B cell (primary cell): Measurements from ENCODE around the gene DONSON. TPM values are rescaled to one million over a fixed set of nuclear protein-coding genes. Genes with fewer than 3 reads are reported as not detected.

ENCODE experiments used
- ATAC-seq: fragments of 200-7000 bp; cut with Tn5 transposase; one replicate; pipeline ENCODE4 v1.10.0; 2021; ENCODE audit warnings: low read depth, mild to moderate bottlenecking, moderate number of reproducible peaks, moderate library complexity
- CTCF ChIA-PET: fragments of 350-600 bp; sonication (Branson Sonifier 250); formaldehyde crosslinking; loops from one replicate; lab custom pipeline; 2021; ENCODE audit warnings: antibody characterized with exemption, inconsistent platforms; lab: Charles Lee
- POLR2A ChIA-PET: fragments of 350-600 bp; sonication (Branson Sonifier 250); formaldehyde crosslinking; loops from one replicate; lab custom pipeline; 2021; ENCODE audit warnings: antibody characterized with exemption; lab: Charles Lee
- DNase-seq: peaks from one replicate; pipeline ENCODE4 v3.0.0; 2013
- H2AFZ ChIP-seq: 2 replicates; pipeline ENCODE4 v1.6.1; 2012; ENCODE audit warnings: mild to moderate bottlenecking, low read depth, low read length; ENCODE audit not compliant: insufficient read depth, poor library complexity, severe bottlenecking
- H3K27ac ChIP-seq, 2 donors: 1 replicate in 1 of 2; 2 replicates in 1 of 2; pipeline ENCODE4 v1.5.1; 2012 to 2013; ENCODE audit warnings: low read length in 2 of 2, mild to moderate bottlenecking in 2 of 2, moderate library complexity in 1 of 2
- H3K27me3 ChIP-seq, 4 experiments: fragments of 200-600 bp in 1 of 4; sonication (generic) in 1 of 4; replicated peaks in 1 of 4; 1 replicate in 2 of 4; 2 replicates in 2 of 4; pipeline versions ENCODE4 v1.6.1 to v1.7.0; 2013 to 2016; ENCODE audit warnings: low read length in 3 of 4, mild to moderate bottlenecking in 2 of 4, mixed read lengths in 1 of 4, moderate library complexity in 1 of 4; ENCODE audit not compliant: insufficient read depth in 4 of 4, control insufficient read depth in 3 of 4; ENCODE audit errors: control extremely low read depth in 1 of 4
- H3K36me3 ChIP-seq, 2 experiments: replicated peaks in 1 of 2; 1 replicate in 1 of 2; 2 replicates in 1 of 2; pipeline versions ENCODE4 v1.6.1 to v1.7.1; 2013; ENCODE audit warnings: low read length in 1 of 2; ENCODE audit not compliant: insufficient read depth in 2 of 2, control insufficient read depth in 1 of 2; ENCODE audit errors: control extremely low read depth in 1 of 2, extremely low read depth in 1 of 2
- H3K4me1 ChIP-seq, 2 donors: fragments of 200-600 bp in 1 of 2; sonication (generic) in 1 of 2; 1 replicate in 1 of 2; 2 replicates in 1 of 2; pipeline versions ENCODE4 v1.5.1 to v1.6.1; 2013 to 2017; ENCODE audit warnings: low read length in 2 of 2; ENCODE audit not compliant: control insufficient read depth in 2 of 2, insufficient read depth in 2 of 2
- H3K4me2 ChIP-seq: replicated peaks from 2 replicates; pipeline ENCODE3; 2012; ENCODE audit warnings: mild to moderate bottlenecking, low read depth, low read length; ENCODE audit not compliant: poor library complexity, severe bottlenecking
- H3K4me3 ChIP-seq, 5 experiments: fragments of 200-600 bp in 1 of 5; sonication (generic) in 1 of 5; 1 replicate in 3 of 5; 2 replicates in 2 of 5; pipeline versions ENCODE4 v1.5.1 to v1.7.0; 2011 to 2016; ENCODE audit warnings: low read length in 4 of 5, mild to moderate bottlenecking in 4 of 5, low read depth in 2 of 5, control low read depth in 1 of 5, moderate library complexity in 1 of 5; ENCODE audit not compliant: insufficient read depth in 1 of 5; ENCODE audit errors: control extremely low read depth in 1 of 5, extremely low read depth in 1 of 5
- H3K79me2 ChIP-seq: fragments of 200-600 bp; sonication (generic); one replicate; pipeline ENCODE4 v1.6.0; 2016; ENCODE audit warnings: low read length; ENCODE audit not compliant: control insufficient read depth, insufficient read depth
- H3K9ac ChIP-seq: fragments of 200-600 bp; sonication (generic); 2 replicates; pipeline ENCODE4 v1.6.1; 2017; ENCODE audit warnings: mild to moderate bottlenecking, low read length, moderate library complexity
- H3K9me3 ChIP-seq, 3 donors: one replicate each; pipeline versions ENCODE4 v1.6.1 to v1.7.1; 2013; ENCODE audit warnings: low read length in 2 of 3; ENCODE audit not compliant: control insufficient read depth in 2 of 3, insufficient read depth in 1 of 3; ENCODE audit errors: control extremely low read depth in 1 of 3
- H4K20me1 ChIP-seq: 2 replicates; pipeline ENCODE4 v1.6.0; 2012; ENCODE audit warnings: mild to moderate bottlenecking, low read length; ENCODE audit not compliant: insufficient read depth, control insufficient read depth, poor library complexity, severe bottlenecking
- H3K27ac Mint-ChIP-seq: one replicate; pipeline ENCODE4 v1.8.0; 2021; ENCODE audit warnings: mixed read lengths
- H3K27me3 Mint-ChIP-seq: one replicate; pipeline ENCODE4 v1.8.0; 2021; ENCODE audit warnings: mixed read lengths
- H3K4me1 Mint-ChIP-seq: one replicate; pipeline ENCODE4 v1.8.0; 2021; ENCODE audit warnings: mixed read lengths
- H3K4me3 Mint-ChIP-seq: one replicate; pipeline ENCODE4 v1.8.0; 2021; ENCODE audit warnings: mixed read lengths
- H3K9me3 Mint-ChIP-seq: one replicate; pipeline ENCODE4 v1.8.0; 2022; ENCODE audit warnings: mixed read lengths; ENCODE audit not compliant: insufficient read depth
- EZH2 ChIP-seq: IDR thresholded peaks from 2 replicates; pipeline ENCODE4 v1.6.1; 2012; ENCODE audit warnings: borderline replicate concordance, low read depth, mild to moderate bottlenecking, moderate library complexity, low read length; ENCODE audit not compliant: insufficient read depth, poor library complexity, severe bottlenecking
- WGBS: methylation state at CpG from one replicate; pipeline ENCODE4 v1.1.5; 2013; ENCODE audit warnings: missing lambda C conversion rate; ENCODE audit not compliant: insufficient coverage; 5-methylcytosine and 5-hydroxymethylcytosine counted together
- intact Hi-C: fragments of 100-400 bp; cut with micrococcal nuclease; formaldehyde crosslinking; loops from one replicate; pipeline ENCODE4 v1.10.0; 2022
- polyA plus RNA-seq: library from polyadenylated mRNA; depleted of rRNA; stranded (reverse); fragments of >200 nt; gene quantifications from 2 replicates; pipeline ENCODE4 v1.2.3, GENCODE V29; 2012
- total RNA-seq, 2 donors: library from RNA; stranded (reverse); fragments of 120-200 nt in 1 of 2; gene quantifications; 1 replicate in 1 of 2; 2 replicates in 1 of 2; pipeline versions ENCODE4 v1.2.3 to v1.2.4, GENCODE V29; 2013 to 2022
- TF ChIP-seq, protein P1 (sequence below): fragments of 200-600 bp; IDR thresholded peaks from one replicate; pipeline ENCODE4 v1.8.0; 2022; ENCODE audit warnings: antibody characterized with exemption, mild to moderate bottlenecking

Gene DONSON
- total and polyA plus RNA-seq, 2 donors (not counting 1 experiment from before 2014, with no cell fraction given), result 6.2 to 6.3 TPM

DNA sequence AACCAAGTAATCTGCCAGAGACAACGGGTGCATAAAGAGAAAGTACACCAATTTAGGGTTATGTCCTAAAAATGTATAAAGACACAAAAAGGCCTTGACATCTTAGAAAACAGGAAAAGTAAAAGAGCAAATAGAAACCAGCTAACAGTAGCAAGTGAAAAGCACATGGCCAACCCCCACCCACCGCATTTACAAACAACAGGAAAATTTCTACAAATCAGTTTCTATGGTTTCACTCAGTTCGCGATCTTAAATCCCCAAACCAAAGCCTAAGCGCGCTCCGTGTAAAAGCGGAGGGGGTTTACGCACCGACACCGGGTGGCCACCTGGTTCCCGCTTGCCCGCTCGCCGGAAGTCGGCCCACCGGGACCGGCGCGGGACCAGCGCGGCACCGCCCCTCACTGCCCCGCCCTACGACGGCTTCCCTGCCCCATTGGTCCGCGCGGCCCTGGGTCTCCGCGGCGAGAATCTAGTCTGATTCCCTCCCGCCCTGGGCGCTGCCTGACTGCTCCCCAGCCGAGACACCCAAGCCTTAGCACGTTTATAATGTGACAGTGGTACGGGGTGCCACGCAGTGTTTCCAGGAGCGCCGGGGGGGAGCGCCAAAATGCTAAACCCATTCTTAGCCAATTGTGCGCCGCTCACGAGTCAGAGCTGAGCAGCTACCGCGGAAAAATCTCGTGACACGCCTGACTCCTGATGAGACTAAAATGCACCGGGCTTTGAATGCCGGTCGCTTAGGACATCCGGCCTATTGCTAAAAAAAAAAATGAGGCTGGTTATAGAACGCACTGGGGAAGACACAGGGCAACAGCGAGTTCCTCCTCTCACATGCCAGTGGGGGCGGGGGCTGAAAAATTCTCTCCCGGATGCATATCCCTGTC, 46.5 kb downstream of the DONSON start, which contains the start of gene GART:
Gene GART (minus strand): TSS at position 362 of the 884 bp plus-strand sequence. CDS start 2,802 bp downstream, outside the sequence.
- H3K27me3 ChIP-seq, result no peaks in the 10 kb centered on the region
- ChIA-PET CTCF (interaction anchor here (1.7 kb wide), 1 partner anchor 63 kb away, joined by 4 read pairs; the partner anchor contains the start of gene TMEM50B), POLR2A (interaction anchor here (0.7 to 3.3 kb wide), 5 partner anchors 47 to 1809 kb away, joined by 3 to 41 read pairs (median 4); partner anchors contain the start of genes DNAJC28, DONSON and TMEM50B)
- Mint-ChIP-seq H3K27ac (peak within 1 kb of the TSS; percentile 99), H3K4me3 (peak within 1 kb of the TSS; percentile 97), H3K9me3 (no peaks in the 10 kb centered on the region), H3K27me3 (no peaks in the 10 kb centered on the region), H3K4me1 (peaks cover 43% of the 10 kb centered on the region)
- peak within 1 kb of the TSS; percentile 78 for H2AFZ ChIP-seq
- H3K9ac ChIP-seq, result peak within 1 kb of the TSS; percentile 98
- peaks cover 37% of the 10 kb centered on the region for H4K20me1 ChIP-seq
- intact Hi-C loops, result loop anchor here (1.0 to 5.0 kb wide), 7 partner anchors 46 to 1075 kb away; partner anchors contain the start of genes CFAP298, DNAJC28, DONSON and RCAN1
- TF ChIP-seq, protein P1, sequence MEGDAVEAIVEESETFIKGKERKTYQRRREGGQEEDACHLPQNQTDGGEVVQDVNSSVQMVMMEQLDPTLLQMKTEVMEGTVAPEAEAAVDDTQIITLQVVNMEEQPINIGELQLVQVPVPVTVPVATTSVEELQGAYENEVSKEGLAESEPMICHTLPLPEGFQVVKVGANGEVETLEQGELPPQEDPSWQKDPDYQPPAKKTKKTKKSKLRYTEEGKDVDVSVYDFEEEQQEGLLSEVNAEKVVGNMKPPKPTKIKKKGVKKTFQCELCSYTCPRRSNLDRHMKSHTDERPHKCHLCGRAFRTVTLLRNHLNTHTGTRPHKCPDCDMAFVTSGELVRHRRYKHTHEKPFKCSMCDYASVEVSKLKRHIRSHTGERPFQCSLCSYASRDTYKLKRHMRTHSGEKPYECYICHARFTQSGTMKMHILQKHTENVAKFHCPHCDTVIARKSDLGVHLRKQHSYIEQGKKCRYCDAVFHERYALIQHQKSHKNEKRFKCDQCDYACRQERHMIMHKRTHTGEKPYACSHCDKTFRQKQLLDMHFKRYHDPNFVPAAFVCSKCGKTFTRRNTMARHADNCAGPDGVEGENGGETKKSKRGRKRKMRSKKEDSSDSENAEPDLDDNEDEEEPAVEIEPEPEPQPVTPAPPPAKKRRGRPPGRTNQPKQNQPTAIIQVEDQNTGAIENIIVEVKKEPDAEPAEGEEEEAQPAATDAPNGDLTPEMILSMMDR, result no peak
- no peak for TF ChIP-seq EZH2
- peak within 1 kb of the TSS; percentile 96 to 99 for H3K27ac ChIP-seq
- H3K4me3 ChIP-seq, result peak within 1 kb of the TSS; percentile 69 to 99 (median 89)
- peaks cover 17 to 31% of the 10 kb centered on the region in 2 donors for H3K4me1 ChIP-seq
- ATAC-seq (peak; percentile 56), DNase-seq (peak; percentile 90)
- H3K36me3 ChIP-seq, result peaks cover 2 to 25% of the 10 kb centered on the region in 2 experiments
- WGBS, result under 1% methylated on average over 54 of the region's 56 CpGs
- no peaks in the 10 kb centered on the region for H3K9me3 ChIP-seq
- peaks cover 88% of the 10 kb centered on the region for H3K79me2 ChIP-seq
- peak within 1 kb of the TSS; percentile 82 for H3K4me2 ChIP-seq
